ENCODE results near the gene EFNA4. TPM values are rescaled to one million over a fixed set of nuclear protein-coding genes. Genes with fewer than 3 reads are reported as not detected.

EFNA4 gene
- total RNA-seq, 1 donor from 2014 or later: 11.8 TPM

- H3K4me2 ChIP-seq (ENCODE audit: low read length): peak overlapping the region; percentile 97
- peak; percentile 39 for DNase-seq (ENCODE audit: low read depth)
- H3K4me3 Mint-ChIP-seq (ENCODE audit: unreplicated experiment): peak overlapping the region; percentile 71
Observed at GRCh38 chr1:155061381-155062150, 2.0 kb upstream of the EFNA4 start.

GRCh38 chr1:155062151-155062686, 1.3 kb upstream of the EFNA4 start:
- H3K4me1 ChIP-seq (ENCODE audit: insufficient read depth, low read length): peaks cover 23% of the 10 kb centered on the region
- H3K79me2 ChIP-seq (ENCODE audit: insufficient read depth, low read length): peaks cover 18% of the 10 kb centered on the region
- TF ChIP-seq CTCF (IDR thresholded peaks at IDR 0.05; ENCODE audit: insufficient read depth, low read depth, low read length) (no peak), EZH2 (IDR thresholded peaks at IDR 0.05; ENCODE audit: insufficient read depth, low read length) (no peak)
- DNase-seq (ENCODE audit: low read depth) (no peak), FAIRE-seq (no peak)
- H3K36me3 ChIP-seq (ENCODE audit: insufficient read depth, low read length): peaks cover 4% of the 10 kb centered on the region
- no peak overlapping the region for H3K27ac ChIP-seq (ENCODE audit: low read depth, low read length)
- no peaks in the 10 kb centered on the region for H3K27me3 Mint-ChIP-seq (ENCODE audit: low read depth, unreplicated experiment)
- peak overlapping the region; percentile 18 for H2AFZ ChIP-seq (ENCODE audit: low read depth, low read length)
- H3K9ac ChIP-seq (ENCODE audit: low read length): no peak overlapping the region
- H3K4me2 ChIP-seq (ENCODE audit: low read length): peak overlapping the region; percentile 97
- H3K27me3 ChIP-seq (ENCODE audit: insufficient read depth, low read length): no peaks in the 10 kb centered on the region
- H3K9me3 Mint-ChIP-seq (ENCODE audit: unreplicated experiment): no peaks in the 10 kb centered on the region
- H3K9me3 ChIP-seq (ENCODE audit: insufficient read depth, low read depth, low read length): no peaks in the 10 kb centered on the region
- H3K4me3 ChIP-seq (ENCODE audit: insufficient read depth, low read depth, low read length): no peak overlapping the region
- peaks cover 5% of the 10 kb centered on the region for H3K4me1 Mint-ChIP-seq (ENCODE audit: low read depth, unreplicated experiment)
- H3K4me3 Mint-ChIP-seq (ENCODE audit: unreplicated experiment): peak overlapping the region; percentile 71
- H4K20me1 ChIP-seq (ENCODE audit: insufficient read depth, low read length): peaks cover 45% of the 10 kb centered on the region
- H3K36me3 Mint-ChIP-seq (ENCODE audit: low read depth, unreplicated experiment): peaks cover 9% of the 10 kb centered on the region
- no peak overlapping the region for H3K27ac Mint-ChIP-seq (ENCODE audit: unreplicated experiment)

More at GRCh38 chr1:155061381-155062150, 2.0 kb upstream of the EFNA4 start:
- TF ChIP-seq CTCF (IDR thresholded peaks at IDR 0.05; ENCODE audit: insufficient read depth, low read depth, low read length) (peak; percentile 98), EZH2 (IDR thresholded peaks at IDR 0.05; ENCODE audit: insufficient read depth, low read length) (no peak)
- Histone ChIP-seq H3K27me3 (ENCODE audit: insufficient read depth, low read length) (no peaks in the 10 kb centered on the region), H3K4me3 (ENCODE audit: insufficient read depth, low read depth, low read length) (no peak overlapping the region), H3K27ac (ENCODE audit: low read depth, low read length) (no peak overlapping the region), H3K79me2 (ENCODE audit: insufficient read depth, low read length) (peaks cover 18% of the 10 kb centered on the region), H4K20me1 (ENCODE audit: insufficient read depth, low read length) (peaks cover 40% of the 10 kb centered on the region), H3K4me1 (ENCODE audit: insufficient read depth, low read length) (peaks cover 23% of the 10 kb centered on the region), H3K9ac (ENCODE audit: low read length) (peak overlapping the region; percentile 37), H2AFZ (ENCODE audit: low read depth, low read length) (peak overlapping the region; percentile 18), H3K36me3 (ENCODE audit: insufficient read depth, low read length) (peaks cover 4% of the 10 kb centered on the region), H3K9me3 (ENCODE audit: insufficient read depth, low read depth, low read length) (no peaks in the 10 kb centered on the region)
- no peaks in the 10 kb centered on the region for H3K9me3 Mint-ChIP-seq (ENCODE audit: unreplicated experiment)
- H3K27ac Mint-ChIP-seq (ENCODE audit: unreplicated experiment): no peak overlapping the region
- H3K27me3 Mint-ChIP-seq (ENCODE audit: low read depth, unreplicated experiment): no peaks in the 10 kb centered on the region
- H3K4me1 Mint-ChIP-seq (ENCODE audit: low read depth, unreplicated experiment): peaks cover 5% of the 10 kb centered on the region
- FAIRE-seq: no peak
- H3K36me3 Mint-ChIP-seq (ENCODE audit: low read depth, unreplicated experiment): peaks cover 5% of the 10 kb centered on the region
